Measurements from ENCODE around the gene COMMD10.
"Not testable (repeated sequence)": the region's sequence is repeated elsewhere in the genome, so short reads cannot be mapped to it uniquely, and the experiment has no call there.

The COMMD10 gene

DNA sequence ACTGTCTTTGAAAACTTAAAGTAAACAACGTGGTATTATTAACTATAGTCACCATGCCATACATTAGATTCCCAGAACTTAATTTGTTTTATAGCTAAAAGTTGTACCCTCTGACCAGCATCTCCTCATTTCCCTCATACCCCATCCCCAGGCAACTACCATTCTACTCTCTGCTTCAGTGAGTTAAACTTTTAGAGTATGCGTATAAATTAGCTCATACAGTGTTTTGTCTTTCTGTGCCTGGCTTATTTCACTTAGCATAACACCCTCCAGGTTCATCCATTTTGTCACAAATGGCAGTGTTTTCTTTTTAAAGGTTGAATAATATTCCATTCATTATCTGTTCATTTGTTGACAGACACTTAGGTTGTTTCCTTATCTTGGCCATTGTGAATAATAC lies 14.2 kb downstream of the COMMD10 start:
- DNase-seq = no peak

DNA sequence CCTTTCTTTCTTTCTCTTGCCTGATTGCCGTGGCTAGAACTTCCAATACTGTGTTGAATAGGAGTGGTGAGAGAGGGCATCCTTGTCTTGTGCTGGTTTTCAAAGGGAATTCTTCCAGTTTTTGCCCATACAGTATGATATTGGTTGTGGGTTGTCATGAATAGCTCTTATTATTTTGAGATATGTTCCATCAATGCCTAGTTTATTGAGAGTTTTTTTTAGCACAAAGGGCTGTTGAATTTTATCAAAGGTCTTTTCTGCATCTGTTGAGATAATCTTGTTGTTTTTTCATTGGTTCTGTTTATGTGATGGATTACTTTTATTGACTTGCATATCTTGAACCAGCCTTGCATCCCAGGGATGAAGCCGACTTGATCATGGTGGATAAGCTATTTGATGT lies 20.1 kb downstream of the COMMD10 start:
- not testable (repeated sequence) for DNase-seq

DNA sequence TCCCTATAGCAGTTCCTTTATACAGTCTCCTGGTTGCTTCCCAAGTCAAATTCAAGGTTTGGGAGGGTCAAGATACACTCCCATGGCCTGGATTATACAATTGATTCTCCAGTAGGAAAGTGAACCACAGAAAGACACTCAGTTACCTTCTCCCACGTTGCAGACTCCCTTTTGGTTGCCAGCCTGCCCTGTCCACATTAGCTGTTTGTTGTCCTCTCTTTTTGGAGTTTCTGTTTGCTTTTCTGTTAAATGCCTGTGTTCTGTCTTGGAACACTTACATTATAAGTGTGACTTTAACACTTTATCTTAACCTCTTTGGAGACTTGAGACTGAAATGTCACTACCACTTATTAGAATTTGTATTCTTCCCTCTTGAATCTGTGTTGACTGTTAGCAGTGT lies 30.3 kb downstream of the COMMD10 start:
- no peak for DNase-seq

DNA sequence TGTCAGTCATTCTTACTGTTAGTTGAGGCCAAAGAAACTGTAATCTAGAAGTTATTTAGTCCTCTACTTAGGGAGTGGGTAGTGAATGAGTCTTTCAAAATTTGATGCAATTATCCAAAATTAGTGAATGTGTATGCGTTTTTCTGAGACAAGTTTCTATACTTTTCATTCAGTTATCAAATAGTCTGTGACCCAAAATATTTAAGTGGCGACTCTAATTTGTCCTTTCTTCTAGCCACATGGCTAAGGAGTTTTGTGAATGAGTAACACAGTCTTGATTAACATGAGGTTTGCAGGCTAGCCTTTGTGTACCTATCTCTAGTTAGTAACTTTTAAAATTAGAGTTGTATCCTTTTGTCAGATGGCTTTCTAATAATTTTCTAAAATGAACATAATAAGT lies 45.6 kb downstream of the COMMD10 start:
- DNase-seq = no peak

DNA sequence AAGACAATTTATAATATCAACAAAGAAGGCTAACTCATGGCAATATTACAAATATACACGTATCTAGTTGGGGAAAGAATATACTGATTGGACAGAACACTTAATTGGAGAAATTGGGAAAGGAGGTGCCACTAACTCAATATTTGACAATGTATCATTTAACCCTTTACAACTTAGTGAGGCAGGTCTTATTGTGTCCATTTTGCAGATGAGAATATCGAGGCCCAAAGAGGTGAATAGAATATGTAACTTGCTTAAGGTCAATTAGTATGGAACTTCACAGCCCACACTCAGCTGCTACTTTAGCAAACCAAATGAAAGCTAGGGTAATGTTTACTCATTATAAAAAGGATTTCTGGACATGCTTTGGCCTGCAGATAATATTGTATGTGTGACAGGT lies 46.2 kb downstream of the COMMD10 start:
- DNase-seq = no peak

DNA sequence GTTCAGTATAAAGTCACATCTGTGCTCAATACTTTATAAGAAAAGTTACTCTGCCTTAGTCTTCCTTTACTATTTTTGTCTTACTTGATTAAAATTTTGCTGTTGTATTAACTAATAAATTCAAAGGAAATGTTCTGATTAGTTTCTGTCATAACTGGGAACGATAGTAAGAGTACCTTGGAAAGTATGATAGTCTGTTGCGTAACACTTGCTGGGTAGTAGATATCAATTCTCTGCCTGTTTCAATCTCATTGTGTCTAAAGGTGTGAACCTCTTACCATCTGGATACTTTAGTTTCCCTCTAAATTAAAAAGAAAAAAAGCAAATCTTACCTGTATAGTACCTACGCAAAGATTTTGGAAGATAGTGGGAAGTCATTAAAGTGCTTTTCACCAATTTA lies 48.5 kb downstream of the COMMD10 start:
- DNase-seq = no peak

DNA sequence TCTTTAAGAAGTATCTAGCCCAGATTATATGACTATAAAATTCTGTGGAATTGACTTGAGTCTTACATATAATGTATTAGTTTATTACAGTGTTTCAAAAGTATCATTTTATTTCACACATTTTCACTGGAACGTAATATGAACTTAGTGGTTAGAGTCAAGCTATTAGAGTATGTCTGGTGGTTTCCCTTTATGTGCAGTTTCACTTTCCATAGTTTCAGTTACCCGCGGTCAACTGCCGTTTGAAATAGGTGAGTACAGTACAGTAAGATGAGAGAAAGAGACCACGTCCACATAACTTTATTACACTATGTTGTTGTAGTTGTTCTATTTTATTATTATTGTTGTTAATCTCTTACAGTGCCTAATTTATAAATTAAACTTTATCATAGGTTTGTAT lies 50.5 kb downstream of the COMMD10 start:
- DNase-seq = no peak

DNA sequence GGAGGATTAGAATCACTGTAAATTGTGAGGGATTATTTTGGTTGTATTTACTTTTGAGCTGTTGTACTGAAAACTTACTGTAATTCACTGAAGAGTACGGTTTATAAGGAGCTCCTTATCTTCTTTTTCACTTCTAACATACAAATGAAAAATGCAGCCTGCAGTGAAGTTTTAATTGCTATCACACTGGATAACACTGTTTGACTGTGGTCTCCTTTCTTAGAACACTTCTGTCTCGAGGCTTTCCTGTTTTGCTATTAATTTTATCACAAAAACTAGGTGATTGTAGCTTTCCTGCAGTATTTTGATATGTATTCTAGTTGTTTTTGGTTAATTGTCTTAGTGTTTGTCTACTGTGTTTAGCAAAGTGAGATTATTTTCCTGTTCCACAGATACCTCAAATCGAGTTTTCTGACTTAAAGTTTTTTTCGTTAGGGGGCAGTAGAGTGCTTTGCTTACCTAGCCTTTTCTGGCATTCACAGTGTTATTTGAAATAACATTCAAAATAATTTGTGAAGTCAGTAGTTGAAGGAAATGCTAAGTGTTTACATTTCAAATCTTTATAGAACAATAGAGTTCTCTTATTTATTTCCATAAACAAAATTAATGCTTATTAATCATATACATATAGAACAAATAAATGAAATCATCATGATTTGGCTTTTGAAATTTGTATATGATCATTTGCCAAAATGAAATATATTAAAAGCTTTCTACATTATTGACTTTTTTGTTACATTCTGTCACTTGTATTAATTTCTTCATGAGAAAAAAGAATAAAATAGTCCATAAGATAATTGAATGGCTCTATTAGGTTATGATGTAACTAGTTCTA lies 52.9 kb downstream of the COMMD10 start:
- DNase-seq = no peak

DNA sequence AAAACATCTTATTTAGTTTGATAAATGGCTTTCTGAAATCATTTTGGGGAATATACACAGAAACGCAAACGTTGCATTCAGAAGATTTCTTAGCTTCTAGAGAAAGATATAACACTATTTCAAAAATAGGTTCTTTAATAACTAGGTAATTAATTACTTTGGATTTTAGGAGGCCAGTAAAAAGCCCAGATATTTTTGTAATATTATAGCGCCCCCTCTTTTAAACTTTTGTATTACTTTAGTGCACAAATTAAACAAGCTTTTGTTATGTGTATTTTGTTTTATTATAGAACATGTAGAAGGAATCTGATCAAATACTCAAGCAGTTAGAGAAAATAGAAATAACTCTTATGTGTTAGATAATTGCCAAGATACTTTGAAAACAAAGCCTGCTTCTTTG lies 57.7 kb downstream of the COMMD10 start:
- no peak for DNase-seq

DNA sequence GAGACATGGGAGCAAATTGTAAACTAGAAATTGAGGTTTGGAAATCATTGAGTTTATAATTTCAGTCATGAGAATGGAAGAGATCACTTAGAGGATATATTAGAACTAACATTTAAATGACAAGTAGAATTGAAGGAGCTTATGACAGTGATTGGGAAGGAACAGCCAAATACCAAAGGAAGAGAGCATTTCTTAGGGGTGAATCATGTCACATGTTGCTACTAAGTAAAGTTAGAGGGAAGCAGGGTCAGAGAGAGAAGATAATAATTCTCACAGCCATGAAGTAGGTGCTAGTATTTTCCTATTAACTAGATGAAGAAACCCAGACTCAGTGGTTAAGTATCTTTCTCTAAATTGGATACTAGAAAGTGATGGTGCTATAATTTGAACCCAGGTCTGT lies 59.3 kb downstream of the COMMD10 start:
- DNase-seq = no peak

DNA sequence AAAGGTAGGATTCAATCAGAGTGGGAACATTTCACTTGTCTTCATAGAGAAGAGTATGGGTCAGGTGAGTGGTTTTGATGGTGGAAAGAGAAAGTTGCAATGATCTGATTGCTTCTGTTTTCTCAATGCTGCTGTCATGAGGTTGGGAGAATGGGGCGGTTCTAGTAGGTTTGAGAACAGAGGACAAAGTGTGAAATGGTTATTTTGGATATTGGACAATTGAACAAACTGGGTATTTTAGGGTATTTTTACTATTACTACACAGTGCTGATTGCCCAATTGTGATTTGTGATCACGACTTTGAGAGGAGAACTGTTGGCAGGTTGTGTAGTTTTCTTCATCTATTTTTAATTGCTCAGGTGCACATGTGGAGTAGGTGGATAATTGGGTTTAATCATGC lies 60.2 kb downstream of the COMMD10 start:
- DNase-seq = no peak

DNA sequence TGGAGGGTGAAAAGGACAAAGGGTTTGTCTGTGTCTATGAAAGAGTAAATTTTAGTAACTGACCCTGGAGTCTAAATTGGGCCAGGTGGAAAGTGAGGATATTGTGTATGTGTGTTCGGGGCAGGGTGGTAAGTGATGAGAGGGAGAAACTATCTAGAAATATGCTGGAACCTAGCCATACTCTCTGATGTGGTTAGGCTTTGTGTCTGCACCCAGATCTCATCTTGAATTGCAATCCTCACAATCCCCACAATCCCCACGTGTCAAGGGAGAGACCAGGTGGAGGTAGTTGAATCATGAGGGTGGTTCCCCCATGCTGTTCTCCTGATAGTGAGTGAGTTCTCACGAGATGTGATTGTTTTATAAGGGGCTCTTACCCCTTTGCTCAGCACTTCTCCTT lies 60.6 kb downstream of the COMMD10 start:
- no peak for DNase-seq

DNA sequence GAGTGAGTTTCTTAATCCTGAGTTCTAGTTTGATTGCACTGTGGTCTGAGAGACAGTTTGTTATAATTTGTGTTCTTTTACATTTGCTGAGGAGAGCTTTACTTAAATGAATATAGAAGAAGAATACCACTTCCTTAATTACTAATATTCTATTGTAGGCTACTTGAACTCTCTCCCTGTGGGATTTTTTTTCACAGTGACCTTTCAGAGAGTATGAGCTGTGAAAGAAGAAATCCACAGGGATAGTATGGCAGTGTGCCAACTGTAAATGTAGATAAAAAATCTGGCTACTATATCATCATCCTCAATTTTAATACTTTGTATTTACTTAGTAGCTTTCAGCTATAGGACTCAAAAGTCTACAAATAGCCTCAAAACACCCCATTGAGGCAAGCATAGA lies 67.3 kb downstream of the COMMD10 start:
- DNase-seq = no peak

DNA sequence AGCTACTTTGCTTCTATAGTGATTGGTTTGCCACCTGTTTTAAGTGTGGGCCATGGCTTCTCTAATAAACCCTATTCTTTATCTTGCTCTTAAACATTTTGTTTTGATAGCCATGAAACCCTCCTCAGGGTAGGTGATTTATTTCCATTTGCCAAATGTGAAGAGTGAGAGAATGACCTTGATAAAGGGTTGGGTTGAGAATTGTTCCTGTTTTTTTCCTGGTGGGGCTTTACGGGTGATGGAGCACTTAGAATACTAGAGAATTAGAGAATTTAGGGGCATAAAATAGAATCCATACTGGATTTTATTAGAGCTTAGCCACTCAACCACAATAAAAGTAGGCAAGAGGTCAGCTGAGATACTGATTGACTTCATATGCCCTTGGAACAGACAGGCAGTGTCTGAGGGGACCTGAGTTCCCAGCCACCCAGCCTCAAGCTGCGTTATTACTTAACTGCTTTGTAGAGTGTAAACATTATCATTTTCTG lies 68.9 kb downstream of the COMMD10 start:
- DNase-seq = no peak

DNA sequence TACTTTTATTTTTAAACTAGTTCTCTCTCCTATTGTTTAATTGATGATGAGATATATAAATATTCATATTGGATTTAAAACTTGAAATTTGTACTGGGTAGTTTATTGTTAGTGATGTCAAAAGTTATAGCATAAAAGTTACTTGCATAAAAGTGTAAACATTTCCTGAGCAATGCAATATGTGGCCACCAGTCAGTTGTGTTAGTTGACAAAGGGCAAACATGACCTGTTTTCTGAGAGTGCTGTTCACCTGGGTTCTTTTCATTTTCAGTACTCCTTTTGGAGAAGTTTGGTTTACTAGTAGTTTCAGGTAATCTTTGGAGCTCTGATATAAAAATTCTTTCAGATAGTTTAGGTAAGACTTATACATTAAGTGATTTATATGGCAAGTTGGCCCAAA lies 69.4 kb downstream of the COMMD10 start:
- DNase-seq = no peak

DNA sequence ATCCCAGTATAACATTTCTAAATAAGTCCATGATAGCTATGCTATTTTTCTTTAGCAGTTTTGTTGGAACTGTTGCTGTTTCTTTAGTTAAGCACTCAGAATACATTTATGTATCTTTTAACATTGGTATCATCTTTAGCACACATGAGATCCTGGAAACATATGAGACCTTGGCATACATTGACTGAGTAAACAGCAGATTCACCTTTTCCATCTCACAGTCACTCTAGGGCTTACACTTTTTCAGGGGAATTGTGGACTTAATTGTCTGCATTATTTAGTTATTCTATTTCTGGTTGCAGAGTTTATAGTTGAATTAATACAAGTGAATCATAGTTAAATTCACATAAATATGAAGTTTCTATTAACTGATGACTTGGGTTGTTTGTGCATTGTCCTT lies 70.1 kb downstream of the COMMD10 start:
- no peak for DNase-seq

DNA sequence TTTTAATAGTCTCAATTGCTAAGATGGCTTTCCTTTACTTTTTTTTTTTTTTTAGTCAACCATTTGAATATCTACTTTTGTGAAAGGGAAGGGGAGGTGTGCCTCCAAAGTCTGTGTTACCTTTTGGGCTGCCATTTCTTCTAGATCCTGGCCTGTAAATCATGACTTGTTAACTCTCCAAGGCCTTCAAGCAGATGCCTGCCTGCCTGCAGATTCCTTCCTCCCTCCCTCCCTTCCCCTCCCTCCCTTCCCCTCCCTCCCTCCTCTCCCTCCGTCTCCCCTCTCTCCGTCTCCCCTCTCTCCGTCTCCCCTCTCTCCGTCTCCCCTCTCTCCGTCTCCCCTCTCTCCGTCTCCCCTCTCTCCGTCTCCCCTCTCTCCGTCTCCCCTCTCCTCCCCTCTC lies 73.1 kb downstream of the COMMD10 start:
- DNase-seq = no peak

DNA sequence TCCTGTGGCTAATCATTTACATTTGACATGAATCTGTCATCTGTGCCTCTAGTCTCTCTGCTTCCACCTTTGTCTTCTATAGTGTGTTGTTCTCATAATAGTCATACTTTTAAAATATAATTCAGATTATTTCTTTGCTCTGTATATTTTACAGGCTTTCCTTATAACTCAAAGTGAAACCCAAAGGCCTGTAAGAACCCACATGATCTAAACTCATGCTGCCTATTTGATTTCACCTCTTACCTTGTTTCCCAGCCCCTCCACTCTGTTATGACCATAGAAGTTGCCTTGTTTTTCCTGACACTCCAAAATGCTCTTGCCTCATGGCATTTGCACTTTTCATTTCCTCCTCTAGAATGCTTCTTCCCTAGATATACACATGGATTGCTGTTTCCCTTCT lies 74.2 kb downstream of the COMMD10 start:
- DNase-seq = no peak

DNA sequence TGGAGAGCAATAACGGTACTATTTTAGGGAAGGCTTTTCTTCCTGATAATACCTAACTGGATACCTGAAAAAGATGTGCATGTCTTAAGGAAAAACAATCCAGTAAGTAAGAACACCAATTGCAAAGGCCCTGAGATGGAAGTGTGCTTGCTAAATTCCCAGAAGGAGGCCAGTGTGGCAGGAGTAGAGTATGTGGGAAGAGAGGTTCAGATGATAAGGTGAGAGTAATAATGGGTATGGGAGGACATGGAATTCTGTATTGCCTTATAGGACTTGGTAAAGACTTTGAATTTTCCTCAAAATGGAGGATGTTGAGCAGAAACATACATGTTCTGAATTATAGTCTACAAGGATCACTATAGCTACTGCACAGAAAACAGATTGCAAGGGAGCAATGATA lies 89.3 kb downstream of the COMMD10 start:
- DNase-seq = no peak

DNA sequence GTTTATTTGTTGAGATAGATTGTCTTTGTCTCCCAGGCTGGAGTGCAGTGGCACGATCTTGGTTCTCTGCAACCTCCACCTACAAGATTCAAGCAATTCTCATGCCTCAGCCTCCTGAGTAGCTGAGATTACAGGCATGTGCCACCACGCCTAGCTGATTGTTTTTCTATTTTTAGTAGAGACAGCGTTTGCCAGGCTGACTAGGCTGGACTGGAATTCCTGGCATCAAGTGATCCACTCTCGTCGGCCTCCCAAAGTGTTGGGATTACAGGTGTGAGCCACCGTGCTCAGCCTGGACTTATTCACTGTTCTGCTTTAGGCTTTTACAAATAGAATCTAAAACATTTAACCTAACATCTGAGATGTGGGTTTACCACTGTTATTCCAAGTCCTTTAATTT lies 91.3 kb downstream of the COMMD10 start:
- DNase-seq = no peak

DNA sequence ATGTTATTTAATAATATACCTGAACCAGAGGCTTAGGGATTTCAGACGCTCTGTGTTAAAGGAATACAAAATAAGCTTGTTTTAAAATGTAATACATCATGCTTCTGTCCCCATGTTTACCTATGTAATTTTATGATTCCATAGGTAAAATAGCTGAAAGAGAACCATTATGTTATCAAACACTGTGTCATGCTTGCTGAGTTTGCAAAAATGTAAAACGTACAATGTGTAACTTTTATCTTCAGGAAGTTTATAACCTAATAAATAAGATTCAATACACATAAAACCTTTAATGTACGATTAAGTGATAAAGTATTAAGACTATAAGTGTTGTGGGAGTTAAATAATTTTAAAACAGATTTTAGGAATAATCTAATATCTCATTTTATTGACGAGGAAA lies 94.1 kb downstream of the COMMD10 start:
- DNase-seq = no peak

DNA sequence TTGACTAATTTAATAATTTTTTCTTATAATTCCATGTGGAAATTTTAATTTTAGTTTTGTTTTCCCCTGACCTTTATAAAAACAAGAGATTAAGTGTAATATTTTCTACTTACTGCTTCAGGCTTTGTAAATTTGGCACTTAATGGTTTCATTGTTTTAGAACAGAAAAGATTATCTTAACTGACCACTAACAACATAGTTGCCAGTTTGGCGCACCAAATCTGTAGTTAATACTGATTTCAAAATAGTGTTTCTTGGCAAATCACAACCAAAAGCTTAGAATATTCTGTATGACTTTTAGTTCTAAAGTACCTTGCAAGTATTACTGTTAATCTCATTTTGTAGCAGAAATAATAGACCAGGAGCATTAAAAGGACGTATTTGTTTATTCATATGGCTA lies 124.3 kb downstream of the COMMD10 start:
- no peak for DNase-seq

DNA sequence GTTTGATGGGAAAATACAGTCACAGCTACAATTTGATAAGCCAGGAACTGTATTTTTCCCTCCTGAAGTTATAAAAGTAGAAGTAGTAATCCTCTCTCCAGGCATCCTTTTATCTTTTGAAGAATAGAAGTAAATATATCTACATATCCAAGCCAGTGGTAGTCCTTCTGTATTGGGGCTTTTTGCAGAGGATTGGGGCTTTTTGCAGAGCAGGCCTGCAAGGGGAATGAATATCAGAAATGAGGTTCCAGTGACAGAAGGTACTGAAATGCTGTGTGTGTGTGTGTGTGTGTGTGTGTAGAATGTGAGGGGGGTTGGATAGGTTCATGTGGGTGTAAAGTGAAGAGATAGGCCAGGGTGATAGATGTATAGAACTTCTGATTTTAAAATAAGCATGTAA lies 127.4 kb downstream of the COMMD10 start:
- DNase-seq = no peak

DNA sequence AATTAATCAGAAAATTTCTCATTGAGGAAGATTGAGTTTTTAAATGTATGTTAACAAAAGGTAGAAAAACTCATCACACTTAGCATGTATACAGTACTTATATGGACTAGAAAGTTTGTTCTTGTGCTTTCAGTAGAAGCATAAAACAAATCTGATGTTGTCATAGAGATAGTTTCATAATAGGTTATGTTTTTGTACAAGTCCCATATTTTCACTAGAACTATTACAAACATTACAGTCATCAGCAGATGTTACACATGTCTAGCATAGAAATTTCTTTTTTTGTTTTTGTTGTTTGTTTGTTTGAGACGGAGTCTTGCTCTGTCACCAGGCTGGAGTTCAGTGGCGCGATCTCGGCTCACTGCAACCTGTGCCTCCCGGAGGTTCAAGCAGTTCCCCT lies 131.4 kb downstream of the COMMD10 start:
- DNase-seq = no peak

DNA sequence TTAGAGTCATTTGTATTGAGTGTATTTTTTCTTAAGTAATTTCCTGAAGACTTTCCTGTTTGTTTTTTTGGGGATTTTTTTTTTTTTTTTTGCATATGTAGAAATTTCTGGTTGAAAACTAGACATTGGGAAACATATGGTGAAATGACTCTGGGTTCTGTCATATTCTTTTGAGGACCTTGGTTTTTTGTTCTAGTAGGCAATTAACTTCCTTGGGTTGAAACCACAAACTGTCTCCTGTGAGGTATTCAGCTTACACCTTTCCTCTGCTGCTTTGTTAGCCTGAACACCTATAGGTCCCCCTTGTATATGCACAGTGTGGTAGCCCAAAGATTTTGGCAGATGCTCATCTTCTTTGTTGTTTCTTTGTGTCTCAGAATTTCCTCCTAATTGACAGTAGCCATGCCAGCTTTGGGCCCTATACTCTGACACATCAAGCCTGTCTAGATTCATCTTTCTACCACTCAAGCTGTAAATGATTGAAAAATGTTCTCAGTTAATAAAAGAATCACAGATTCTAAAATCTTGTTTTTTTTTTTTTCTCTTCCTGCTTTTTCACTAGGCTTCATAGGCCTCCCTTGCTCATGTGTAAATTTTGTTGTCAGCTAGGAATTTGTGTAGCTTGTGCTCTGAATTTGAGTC lies 140.6 kb downstream of the COMMD10 start:
- DNase-seq = no peak
